Activated T-cell treated with anti-CD3 and anti-CD28 coated beads for 24 hours (primary cell): ENCODE data around the gene SIM2.
"Not testable (repeated sequence)": the region's sequence is repeated elsewhere in the genome, so short reads cannot be mapped to it uniquely, and the experiment has no call there.

Source experiments
- DNase-seq: peaks from one replicate; pipeline ENCODE4 v3.0.0-alpha.2; 2020; ENCODE audit warnings: low read depth

Gene SIM2

DNA sequence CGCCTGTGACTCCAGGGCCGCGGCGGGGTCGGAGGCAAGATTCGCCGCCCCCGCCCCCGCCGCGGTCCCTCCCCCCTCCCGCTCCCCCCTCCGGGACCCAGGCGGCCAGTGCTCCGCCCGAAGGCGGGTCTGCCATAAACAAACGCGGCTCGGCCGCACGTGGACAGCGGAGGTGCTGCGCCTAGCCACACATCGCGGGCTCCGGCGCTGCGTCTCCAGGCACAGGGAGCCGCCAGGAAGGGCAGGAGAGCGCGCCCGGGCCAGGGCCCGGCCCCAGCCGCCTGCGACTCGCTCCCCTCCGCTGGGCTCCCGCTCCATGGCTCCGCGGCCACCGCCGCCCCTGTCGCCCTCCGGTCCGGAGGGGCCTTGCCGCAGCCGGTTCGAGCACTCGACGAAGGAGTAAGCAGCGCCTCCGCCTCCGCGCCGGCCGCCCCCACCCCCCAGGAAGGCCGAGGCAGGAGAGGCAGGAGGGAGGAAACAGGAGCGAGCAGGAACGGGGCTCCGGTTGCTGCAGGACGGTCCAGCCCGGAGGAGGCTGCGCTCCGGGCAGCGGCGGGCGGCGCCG lies at the start of gene SIM2:
TSS of gene SIM2 (plus strand) at position 135 of the 565 bp plus-strand sequence. CDS start 632 bp downstream, outside the sequence.
- no peak for DNase-seq

DNA sequence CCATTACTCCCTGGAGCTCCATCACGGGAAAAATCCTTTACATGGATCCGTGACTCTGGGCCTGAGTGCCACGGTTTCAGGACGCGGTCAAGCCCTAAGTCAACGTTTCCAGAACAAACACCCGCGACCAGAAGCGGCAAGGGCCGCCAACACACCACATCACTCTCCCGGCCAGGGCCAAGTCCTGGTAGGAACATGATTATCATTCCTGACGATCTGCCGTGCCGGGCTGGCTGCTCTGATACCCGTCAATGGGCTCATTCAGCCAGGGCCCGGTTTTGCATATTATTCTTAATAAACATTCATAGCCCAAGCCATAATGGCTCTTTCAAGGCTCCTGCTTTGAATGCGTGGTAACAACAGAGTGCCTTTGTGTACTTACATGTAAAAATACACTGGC lies 44.6 kb upstream of the SIM2 start:
- DNase-seq = no peak

DNA sequence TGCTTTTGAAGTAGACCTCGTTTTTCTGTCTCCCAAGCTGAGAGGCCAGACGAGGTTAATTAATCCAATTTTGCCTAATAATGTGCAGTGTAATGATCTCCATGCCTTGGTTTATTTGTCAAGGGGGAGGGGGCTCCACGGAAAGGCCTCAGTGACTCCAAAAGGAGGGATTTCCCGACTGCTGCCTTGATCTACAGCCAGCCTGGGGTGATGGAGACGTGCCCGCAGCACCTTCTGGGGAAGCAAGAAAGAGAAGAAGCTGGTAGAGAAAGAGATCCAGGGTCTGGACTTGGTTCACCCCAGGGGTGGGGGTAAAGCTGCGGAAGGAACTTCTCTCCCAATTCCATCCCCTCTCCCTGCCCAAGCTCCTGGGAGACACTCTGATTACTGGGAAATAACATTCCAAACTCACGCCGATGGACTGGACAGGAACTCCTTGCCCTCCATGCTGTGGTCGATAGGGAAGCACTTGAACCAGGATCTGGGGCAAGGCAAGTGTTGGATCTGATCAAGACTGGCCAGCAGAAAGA lies 44.1 kb upstream of the SIM2 start:
- DNase-seq = no peak

- DNase-seq = no peak
Measured at GRCh38 chr21:36656138-36656537, 42.8 kb upstream of the SIM2 start.

DNA sequence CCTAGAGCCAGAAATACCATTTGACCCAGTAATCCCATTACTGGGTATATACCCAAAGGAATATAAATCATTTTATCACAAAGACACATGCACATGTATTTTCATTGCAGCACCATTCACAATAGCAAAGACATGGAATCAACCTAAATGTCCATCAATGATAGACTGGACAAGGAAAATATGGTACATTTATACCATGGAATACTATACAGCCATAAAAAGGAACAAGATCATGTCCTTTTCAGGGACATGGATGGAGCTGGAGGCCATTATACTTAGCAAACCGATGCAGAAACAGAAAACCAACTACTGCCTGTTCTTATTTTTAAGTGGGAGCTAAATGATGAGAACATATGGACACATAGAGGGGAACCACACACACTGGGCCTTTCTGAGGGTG lies 41.6 kb upstream of the SIM2 start:
- not testable (repeated sequence) for DNase-seq

DNA sequence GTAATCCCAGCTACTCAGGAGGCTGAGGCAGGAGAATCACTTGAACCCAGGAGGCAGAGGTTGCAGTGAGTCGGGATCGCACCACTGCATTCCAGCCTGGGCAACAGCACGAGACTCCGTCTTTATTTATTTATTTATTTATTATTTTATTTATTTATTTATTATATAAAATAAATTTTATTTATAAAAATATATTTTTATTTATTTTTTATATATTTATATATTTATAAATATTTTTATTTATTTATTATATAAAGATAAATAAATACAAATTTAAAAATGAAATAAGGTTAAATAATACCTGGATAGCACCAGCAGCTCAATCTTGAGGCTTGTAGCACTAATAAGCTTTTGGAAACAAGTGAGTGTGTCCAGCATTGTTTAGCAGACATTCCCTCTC lies 40.9 kb upstream of the SIM2 start:
- DNase-seq = no peak

- DNase-seq = no peak
Measured at GRCh38 chr21:36658926-36659325, 40.0 kb upstream of the SIM2 start.

- no peak for DNase-seq
Measured at GRCh38 chr21:36661511-36662309, 37.2 kb upstream of the SIM2 start.

DNA sequence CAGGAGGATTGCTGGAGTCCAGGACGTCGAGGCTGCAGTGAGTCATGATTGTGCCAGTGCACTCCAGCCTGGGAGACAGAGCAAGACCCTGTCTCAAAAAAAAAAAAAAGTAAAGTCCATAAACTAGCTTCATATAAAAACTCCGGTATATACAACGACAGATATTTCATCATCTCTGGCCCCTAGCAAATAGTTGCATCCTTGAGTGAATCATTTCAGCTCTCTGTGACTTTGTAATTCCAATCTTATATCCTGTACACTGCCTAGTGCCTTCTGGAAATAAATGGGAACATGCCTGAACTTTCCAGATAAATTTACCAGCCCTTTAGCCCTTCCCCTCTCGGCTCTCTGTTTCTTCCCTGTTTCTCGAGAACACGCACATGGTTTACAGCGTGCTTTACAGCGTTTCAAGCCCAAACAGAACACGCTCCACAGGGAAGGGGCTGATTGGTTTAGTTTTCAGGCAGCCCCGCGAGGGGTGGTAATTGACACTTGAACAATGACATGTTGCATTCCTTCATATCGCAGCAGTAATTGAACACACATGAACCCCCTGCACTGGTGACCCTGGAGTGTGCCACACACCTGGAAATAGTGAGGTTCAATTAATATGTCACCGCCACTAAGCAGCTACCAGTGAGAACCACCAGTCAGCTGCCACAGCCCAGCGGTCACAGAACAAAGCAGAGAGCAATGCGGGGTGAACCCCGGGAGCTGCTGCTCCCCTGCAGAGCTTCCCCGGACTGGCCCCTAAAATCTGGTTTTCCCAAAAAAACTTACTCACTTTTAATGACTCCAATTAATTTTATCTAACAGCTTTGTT lies 35.7 kb upstream of the SIM2 start:
- DNase-seq = no peak

DNA sequence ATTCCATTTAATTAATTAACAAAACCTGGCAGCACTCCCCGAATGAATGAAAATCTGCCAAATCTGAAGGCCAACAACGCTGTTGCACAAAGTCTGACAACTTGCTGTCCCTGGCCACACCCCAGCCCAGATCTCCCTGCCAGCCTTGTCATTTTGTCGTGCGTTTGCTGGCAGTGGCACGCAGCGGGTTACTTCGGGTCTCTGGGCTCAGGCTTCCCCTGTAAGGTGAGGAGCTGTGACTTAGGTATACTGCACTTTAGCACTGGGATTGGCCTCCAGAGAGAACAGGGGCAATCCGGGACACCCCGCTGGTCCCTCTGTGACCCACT lies 34.3 kb upstream of the SIM2 start:
- no peak for DNase-seq

DNA sequence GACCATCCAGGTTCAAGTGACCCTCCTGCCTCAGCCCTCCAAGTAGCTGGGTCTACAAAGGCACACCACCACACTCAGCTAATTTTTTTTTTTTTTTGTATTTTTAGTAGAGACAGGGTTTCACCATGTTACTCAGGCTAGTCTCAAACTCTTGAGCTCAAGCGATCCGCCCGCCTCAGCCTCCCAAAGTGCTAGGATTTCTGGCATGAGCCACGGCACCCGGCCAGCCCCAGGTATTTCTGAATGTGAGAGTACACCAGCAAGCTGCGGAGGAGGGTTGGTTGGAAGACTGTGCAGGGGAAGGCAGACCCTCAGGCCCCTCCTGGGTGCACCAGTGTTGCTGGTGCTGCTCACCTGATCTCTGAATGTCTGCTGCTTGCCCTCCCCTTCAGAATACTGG lies 33.1 kb upstream of the SIM2 start:
- DNase-seq = no peak

DNA sequence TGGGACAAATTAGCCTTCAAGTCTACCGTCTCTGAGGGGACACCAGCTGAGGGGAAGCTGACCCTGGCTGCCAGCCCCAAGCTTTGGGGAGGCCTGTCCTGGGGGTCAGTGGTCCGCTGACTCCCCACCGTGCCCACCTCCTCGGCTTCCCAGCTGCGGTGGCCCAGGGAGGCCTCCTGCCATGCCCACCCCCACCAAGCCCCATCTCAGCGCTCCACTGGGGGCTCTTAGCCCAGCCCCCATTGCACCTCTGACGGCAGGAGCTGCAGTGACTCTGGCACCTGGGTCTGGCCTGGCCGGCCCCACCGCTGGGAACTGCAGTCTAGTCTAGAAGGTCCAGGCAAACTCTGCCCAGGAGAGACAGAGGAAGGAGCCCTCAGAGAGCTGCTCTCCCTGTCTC lies 30.2 kb upstream of the SIM2 start:
- no peak for DNase-seq

GRCh38 chr21:36671836-36672235 lies 27.1 kb upstream of the SIM2 start:
- DNase-seq = no peak

GRCh38 chr21:36672296-36672695 lies 26.6 kb upstream of the SIM2 start:
- not testable (repeated sequence) for DNase-seq

GRCh38 chr21:36672737-36673136 lies 26.2 kb upstream of the SIM2 start:
- no peak for DNase-seq

DNA sequence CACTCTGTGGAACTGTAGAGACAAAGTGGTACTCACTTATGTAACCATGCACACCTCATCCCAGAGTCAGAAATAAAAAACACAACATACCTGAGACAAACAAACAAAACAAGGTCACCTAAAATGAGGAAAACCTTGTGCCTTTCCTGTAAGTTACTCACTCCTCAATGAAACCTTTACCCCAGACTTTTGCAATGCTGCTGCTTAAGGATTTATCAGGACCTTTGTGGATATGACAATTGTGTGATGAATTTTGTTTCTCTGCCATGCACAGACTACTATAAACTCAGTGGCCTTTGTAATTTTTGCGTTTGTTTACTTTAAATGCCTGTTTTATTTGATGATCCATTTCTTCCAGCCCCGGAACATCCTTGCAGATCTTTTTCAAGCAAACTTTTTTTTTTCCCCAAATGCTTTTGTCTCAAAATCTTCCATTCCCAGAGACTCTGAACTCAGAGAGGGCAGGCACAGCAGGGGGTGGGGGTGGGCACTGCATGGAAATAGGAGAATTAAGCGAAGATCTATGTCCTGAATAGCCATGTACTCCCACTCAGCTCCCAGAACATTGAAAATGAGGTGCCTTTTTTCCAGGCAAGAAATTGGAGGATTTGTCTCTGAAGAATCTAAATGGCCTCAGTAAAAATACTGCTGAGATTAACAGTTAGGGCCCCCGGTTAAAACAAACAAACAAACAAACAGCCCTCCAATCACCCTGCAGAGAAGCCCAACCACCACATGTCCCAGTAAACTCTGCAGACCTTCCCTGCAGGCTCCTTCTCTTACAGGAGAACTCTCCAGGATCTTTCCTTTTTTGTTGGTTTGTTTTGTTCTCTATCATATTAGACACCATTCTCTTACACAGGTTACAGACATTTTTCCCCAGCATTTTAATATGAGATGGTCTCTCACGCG lies 22.6 kb upstream of the SIM2 start:
- no peak for DNase-seq

- DNase-seq = no peak
Measured at GRCh38 chr21:36677443-36677842, 21.5 kb upstream of the SIM2 start.

DNA sequence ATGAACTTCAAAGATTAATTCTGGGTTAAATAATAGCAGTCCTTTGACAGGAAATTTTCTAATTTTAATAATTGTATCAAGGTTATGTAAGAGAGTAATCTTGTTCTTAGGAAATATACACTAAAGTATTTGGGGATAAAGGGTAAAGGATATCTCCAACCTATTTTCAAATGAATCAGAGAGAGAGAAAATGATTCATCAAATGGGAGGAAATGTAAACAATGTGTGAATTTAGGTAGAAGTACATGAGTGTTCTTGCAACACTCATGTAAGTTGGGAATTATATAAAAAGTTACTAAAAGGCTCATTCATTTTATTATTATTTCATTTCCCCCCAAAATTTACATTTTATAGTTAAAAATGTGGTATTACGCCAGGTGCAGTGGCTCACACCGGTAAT lies 20.4 kb upstream of the SIM2 start:
- no peak for DNase-seq

- no peak for DNase-seq
Measured at GRCh38 chr21:36681117-36681631, 17.7 kb upstream of the SIM2 start.

- no peak for DNase-seq
Measured at GRCh38 chr21:36684957-36685714, 13.8 kb upstream of the SIM2 start.

- DNase-seq = no peak
Measured at GRCh38 chr21:36686955-36687354, 12.0 kb upstream of the SIM2 start.
